Measurements from ENCODE around the gene GUCY1A2.

The GUCY1A2 gene

DNA sequence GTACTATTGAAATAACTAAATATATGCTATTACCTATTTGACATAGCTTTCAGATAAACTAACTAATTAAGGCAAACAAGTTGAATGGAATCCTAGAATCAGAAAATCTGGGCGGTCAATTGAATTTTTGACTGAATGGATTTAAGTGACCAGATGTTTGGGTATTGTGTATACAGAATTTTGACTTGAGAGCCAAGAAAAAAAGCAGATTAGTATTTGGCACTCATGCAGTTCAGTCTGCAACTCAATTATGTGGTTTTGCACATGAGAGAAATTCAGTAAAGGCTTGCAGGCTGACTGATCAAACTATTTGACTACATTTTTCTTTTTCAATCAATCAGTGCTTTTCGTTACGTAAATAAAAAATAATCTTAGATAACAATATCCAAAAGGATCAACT, 254.8 kb downstream of the GUCY1A2 start:
- H2BK12ac ChIP-seq (ENCODE audit: low read length in 2 of 2): no peak overlapping the region
- no peak overlapping the region for H4K8ac ChIP-seq (ENCODE audit: low read length)
- H3K4me2 ChIP-seq (ENCODE audit: low read length, poor library complexity, severe bottlenecking): no peak overlapping the region
- DNase-seq: no peak
- H3K4me3 ChIP-seq (ENCODE audit: insufficient read depth in 1 of 2, low read depth in 1 of 2, low read length in 2 of 2): no peak overlapping the region
- H3K4ac ChIP-seq (ENCODE audit: low read depth in 1 of 2, low read length in 2 of 2): no peak overlapping the region
- WGBS: 96% methylated on average over 1 of the region's 3 CpGs
- no peak overlapping the region for H3K18ac ChIP-seq (ENCODE audit: low read depth in 1 of 2, low read length in 2 of 2)
- H3K23ac ChIP-seq (ENCODE audit: low read length in 2 of 2): no peak overlapping the region
- H2BK120ac ChIP-seq (ENCODE audit: low read depth, low read length): no peak overlapping the region
- no peaks in the 10 kb centered on the region for H3K27me3 ChIP-seq (ENCODE audit: control insufficient read depth in 1 of 2, insufficient read depth in 1 of 2, low read length in 2 of 2)
- no peaks in the 10 kb centered on the region for H3K9me3 ChIP-seq (ENCODE audit: control insufficient read depth, low read length)
- H3K36me3 ChIP-seq (ENCODE audit: control insufficient read depth in 1 of 2, insufficient read depth in 2 of 2, low read depth in 1 of 2, low read length in 2 of 2): no peaks in the 10 kb centered on the region
- H3K27ac ChIP-seq (ENCODE audit: low read length, poor library complexity, severe bottlenecking): no peak overlapping the region
- no peak overlapping the region for H4K91ac ChIP-seq (ENCODE audit: low read length)
- no peak overlapping the region for H3K14ac ChIP-seq (ENCODE audit: low read length in 2 of 2)
- H3K9ac ChIP-seq (ENCODE audit: low read length): no peak overlapping the region
- no peak overlapping the region for H2AFZ ChIP-seq (ENCODE audit: low read depth, low read length)
- H2AK5ac ChIP-seq (ENCODE audit: low read length, severe bottlenecking): no peak overlapping the region
- no peak overlapping the region for H2BK5ac ChIP-seq (ENCODE audit: low read depth, low read length, poor library complexity, severe bottlenecking)
- no peaks in the 10 kb centered on the region for H3K79me1 ChIP-seq (replicated peaks; ENCODE audit: low read length, poor library complexity, severe bottlenecking)
- no peak overlapping the region for H2BK15ac ChIP-seq (ENCODE audit: low read depth, poor library complexity, severe bottlenecking)
- no peaks in the 10 kb centered on the region for H3K4me1 ChIP-seq (ENCODE audit: control insufficient read depth, insufficient read depth, low read depth, low read length)

DNA sequence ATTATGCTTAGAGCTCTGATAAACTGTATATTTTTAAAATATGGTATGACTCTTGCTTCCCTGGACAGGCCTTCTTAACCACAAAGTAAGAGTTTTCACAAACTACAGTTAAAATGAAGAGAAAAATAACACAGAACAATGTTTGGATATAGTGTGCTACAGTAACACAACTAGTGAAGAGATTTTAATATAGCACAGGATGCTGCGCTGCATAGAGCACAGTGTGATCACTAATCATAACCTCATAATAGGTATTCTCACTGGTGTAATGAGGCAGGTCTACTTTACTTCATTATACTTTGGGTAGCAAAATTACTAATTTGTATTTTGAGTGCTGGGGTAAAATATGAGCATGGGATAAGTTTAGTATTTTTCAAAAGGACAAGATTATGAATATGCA, 256.5 kb downstream of the GUCY1A2 start:
- H2BK15ac ChIP-seq (ENCODE audit: low read depth, poor library complexity, severe bottlenecking): no peak overlapping the region
- H3K14ac ChIP-seq (ENCODE audit: low read length in 2 of 2): no peak overlapping the region
- no peak overlapping the region for H2BK120ac ChIP-seq (ENCODE audit: low read depth, low read length)
- DNase-seq: no peak
- no peak overlapping the region for H2AFZ ChIP-seq (ENCODE audit: low read depth, low read length)
- H3K9ac ChIP-seq (ENCODE audit: low read length): no peak overlapping the region
- no peaks in the 10 kb centered on the region for H3K79me1 ChIP-seq (replicated peaks; ENCODE audit: low read length, poor library complexity, severe bottlenecking)
- no peak overlapping the region for H2AK5ac ChIP-seq (ENCODE audit: low read length, severe bottlenecking)
- no peak overlapping the region for H3K4ac ChIP-seq (ENCODE audit: low read depth in 1 of 2, low read length in 2 of 2)
- H3K4me1 ChIP-seq (ENCODE audit: control insufficient read depth, insufficient read depth, low read depth, low read length): no peaks in the 10 kb centered on the region
- no peaks in the 10 kb centered on the region for H3K9me3 ChIP-seq (ENCODE audit: control insufficient read depth, low read length)
- H3K4me2 ChIP-seq (ENCODE audit: low read length, poor library complexity, severe bottlenecking): no peak overlapping the region
- no peaks in the 10 kb centered on the region for H3K36me3 ChIP-seq (ENCODE audit: control insufficient read depth in 1 of 2, insufficient read depth in 2 of 2, low read depth in 1 of 2, low read length in 2 of 2)
- no peak overlapping the region for H3K27ac ChIP-seq (ENCODE audit: low read length, poor library complexity, severe bottlenecking)
- H3K4me3 ChIP-seq (ENCODE audit: insufficient read depth in 1 of 2, low read depth in 1 of 2, low read length in 2 of 2): no peak overlapping the region
- H3K18ac ChIP-seq (ENCODE audit: low read depth in 1 of 2, low read length in 2 of 2): no peak overlapping the region
- no peak overlapping the region for H4K91ac ChIP-seq (ENCODE audit: low read length)
- H2BK12ac ChIP-seq (ENCODE audit: low read length in 2 of 2): no peak overlapping the region
- no peak overlapping the region for H3K23ac ChIP-seq (ENCODE audit: low read length in 2 of 2)
- no CpG with 5 or more reads among the region's 1 CpG for WGBS
- no peaks in the 10 kb centered on the region for H3K27me3 ChIP-seq (ENCODE audit: control insufficient read depth in 1 of 2, insufficient read depth in 1 of 2, low read length in 2 of 2)
- no peak overlapping the region for H4K8ac ChIP-seq (ENCODE audit: low read length)
- H2BK5ac ChIP-seq (ENCODE audit: low read depth, low read length, poor library complexity, severe bottlenecking): no peak overlapping the region

DNA sequence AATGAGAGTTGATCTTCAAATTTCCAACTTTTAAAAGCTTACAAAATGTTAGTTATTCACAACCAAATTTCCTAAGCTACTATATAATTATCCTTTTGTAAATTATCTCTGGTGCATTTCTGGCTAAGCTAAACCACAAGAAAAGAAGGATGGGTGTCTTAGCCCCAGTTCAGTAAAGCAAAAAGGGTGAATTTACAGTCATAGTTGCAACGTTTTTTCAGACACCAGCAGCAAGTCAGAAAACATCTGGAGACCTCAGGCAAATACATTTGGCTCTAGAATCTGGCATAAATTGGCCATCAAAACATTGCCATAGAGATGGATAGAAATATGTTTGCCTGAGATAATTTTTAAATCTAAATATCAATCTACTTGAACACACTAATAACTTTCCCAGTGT, 257.0 kb downstream of the GUCY1A2 start:
- 55% methylated on average over 1 of the region's 1 CpG for WGBS
- H2AK5ac ChIP-seq (ENCODE audit: low read length, severe bottlenecking): no peak overlapping the region
- DNase-seq: no peak
- H4K8ac ChIP-seq (ENCODE audit: low read length): no peak overlapping the region
- H3K4me2 ChIP-seq (ENCODE audit: low read length, poor library complexity, severe bottlenecking): no peak overlapping the region
- no peak overlapping the region for H3K27ac ChIP-seq (ENCODE audit: low read length, poor library complexity, severe bottlenecking)
- H3K79me1 ChIP-seq (replicated peaks; ENCODE audit: low read length, poor library complexity, severe bottlenecking): no peaks in the 10 kb centered on the region
- no peak overlapping the region for H2BK15ac ChIP-seq (ENCODE audit: low read depth, poor library complexity, severe bottlenecking)
- no peaks in the 10 kb centered on the region for H3K36me3 ChIP-seq (ENCODE audit: control insufficient read depth in 1 of 2, insufficient read depth in 2 of 2, low read depth in 1 of 2, low read length in 2 of 2)
- no peak overlapping the region for H2BK5ac ChIP-seq (ENCODE audit: low read depth, low read length, poor library complexity, severe bottlenecking)
- H3K9me3 ChIP-seq (ENCODE audit: control insufficient read depth, low read length): no peaks in the 10 kb centered on the region
- H4K91ac ChIP-seq (ENCODE audit: low read length): no peak overlapping the region
- H3K14ac ChIP-seq (ENCODE audit: low read length in 2 of 2): no peak overlapping the region
- no peak overlapping the region for H3K4me3 ChIP-seq (ENCODE audit: insufficient read depth in 1 of 2, low read depth in 1 of 2, low read length in 2 of 2)
- H3K4ac ChIP-seq (ENCODE audit: low read depth in 1 of 2, low read length in 2 of 2): no peak overlapping the region
- no peak overlapping the region for H3K9ac ChIP-seq (ENCODE audit: low read length)
- H2BK12ac ChIP-seq (ENCODE audit: low read length in 2 of 2): no peak overlapping the region
- H3K23ac ChIP-seq (ENCODE audit: low read length in 2 of 2): no peak overlapping the region
- no peak overlapping the region for H2BK120ac ChIP-seq (ENCODE audit: low read depth, low read length)
- no peaks in the 10 kb centered on the region for H3K4me1 ChIP-seq (ENCODE audit: control insufficient read depth, insufficient read depth, low read depth, low read length)
- H3K27me3 ChIP-seq (ENCODE audit: control insufficient read depth in 1 of 2, insufficient read depth in 1 of 2, low read length in 2 of 2): no peaks in the 10 kb centered on the region
- H2AFZ ChIP-seq (ENCODE audit: low read depth, low read length): no peak overlapping the region
- no peak overlapping the region for H3K18ac ChIP-seq (ENCODE audit: low read depth in 1 of 2, low read length in 2 of 2)

DNA sequence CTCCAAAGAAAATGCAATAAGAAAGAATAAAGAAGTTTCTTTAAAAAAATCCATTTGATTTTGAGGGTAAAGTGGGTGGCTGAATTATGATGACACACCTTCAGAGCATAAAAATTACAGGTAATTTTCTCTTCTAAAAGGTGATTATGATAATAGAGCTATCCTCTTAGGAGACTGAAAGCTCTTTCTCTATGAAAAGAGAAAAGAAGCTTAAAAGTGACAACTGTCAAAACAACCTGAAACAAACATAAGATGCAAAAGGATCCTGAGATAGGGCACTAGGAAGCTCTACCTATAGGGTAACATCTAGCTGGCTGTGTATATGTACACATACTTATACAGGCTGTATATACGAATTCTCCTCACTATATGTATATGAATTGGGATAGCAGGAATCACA, 270.2 kb downstream of the GUCY1A2 start:
- no peak overlapping the region for H2BK120ac ChIP-seq (ENCODE audit: low read depth, low read length)
- no peak overlapping the region for H4K91ac ChIP-seq (ENCODE audit: low read length)
- H2BK5ac ChIP-seq (ENCODE audit: low read depth, low read length, poor library complexity, severe bottlenecking): no peak overlapping the region
- no peak overlapping the region for H2BK15ac ChIP-seq (ENCODE audit: low read depth, poor library complexity, severe bottlenecking)
- H3K18ac ChIP-seq (ENCODE audit: low read depth in 1 of 2, low read length in 2 of 2): no peak overlapping the region
- WGBS: no CpG with 5 or more reads among the region's 1 CpG
- H3K27me3 ChIP-seq (ENCODE audit: control insufficient read depth in 1 of 2, insufficient read depth in 1 of 2, low read length in 2 of 2): no peaks in the 10 kb centered on the region
- H3K36me3 ChIP-seq (ENCODE audit: control insufficient read depth in 1 of 2, insufficient read depth in 2 of 2, low read depth in 1 of 2, low read length in 2 of 2): no peaks in the 10 kb centered on the region
- H3K4me3 ChIP-seq (ENCODE audit: insufficient read depth in 1 of 2, low read depth in 1 of 2, low read length in 2 of 2): no peak overlapping the region
- H3K23ac ChIP-seq (ENCODE audit: low read length in 2 of 2): no peak overlapping the region
- H2BK12ac ChIP-seq (ENCODE audit: low read length in 2 of 2): no peak overlapping the region
- no peak overlapping the region for H3K4me2 ChIP-seq (ENCODE audit: low read length, poor library complexity, severe bottlenecking)
- H3K4me1 ChIP-seq (ENCODE audit: control insufficient read depth, insufficient read depth, low read depth, low read length): no peaks in the 10 kb centered on the region
- no peaks in the 10 kb centered on the region for H3K79me1 ChIP-seq (replicated peaks; ENCODE audit: low read length, poor library complexity, severe bottlenecking)
- H3K4ac ChIP-seq (ENCODE audit: low read depth in 1 of 2, low read length in 2 of 2): no peak overlapping the region
- H2AK5ac ChIP-seq (ENCODE audit: low read length, severe bottlenecking): no peak overlapping the region
- no peak overlapping the region for H3K27ac ChIP-seq (ENCODE audit: low read length, poor library complexity, severe bottlenecking)
- no peak overlapping the region for H2AFZ ChIP-seq (ENCODE audit: low read depth, low read length)
- DNase-seq: no peak
- no peak overlapping the region for H3K9ac ChIP-seq (ENCODE audit: low read length)
- no peak overlapping the region for H3K14ac ChIP-seq (ENCODE audit: low read length in 2 of 2)
- H4K8ac ChIP-seq (ENCODE audit: low read length): no peak overlapping the region
- H3K9me3 ChIP-seq (ENCODE audit: control insufficient read depth, low read length): no peaks in the 10 kb centered on the region
